SU-DHL-6 (cell line): ENCODE results near the gene LTO1.

ENCODE experiments used
- CTCF ChIP-seq: fragments of 200-600 bp; sonication (generic); IDR thresholded peaks from one replicate; pipeline ENCODE4 v1.5.1; 2017; ENCODE audit warnings: antibody characterized with exemption, mild to moderate bottlenecking, low read length, moderate library complexity; ENCODE audit not compliant: insufficient read depth, poor library complexity, severe bottlenecking
- EZH2phosphoT487 ChIP-seq: fragments of 200-600 bp; sonication (generic), shearing (Covaris generic); conservative IDR thresholded peaks from 2 replicates; pipeline ENCODE4 v1.6.1; 2018; ENCODE audit warnings: mild to moderate bottlenecking, antibody characterized with exemption, low read length, moderate library complexity, mixed read lengths

- TF ChIP-seq CTCF (no peak), EZH2phosphoT487 (no peak)
Measured at GRCh38 chr11:69707176-69707575, 32.0 kb upstream of the LTO1 start.
